GM21576 (cell line): ENCODE data around the gene TTC29.

ENCODE experiments used
- ATAC-seq: cut with Tn5 transposase; IDR thresholded peaks from one replicate; pipeline ENCODE4 v1.9.1; 2021; ENCODE audit warnings: mild to moderate bottlenecking, moderate library complexity; ENCODE audit not compliant: unreplicated experiment

TTC29 gene, protein sequence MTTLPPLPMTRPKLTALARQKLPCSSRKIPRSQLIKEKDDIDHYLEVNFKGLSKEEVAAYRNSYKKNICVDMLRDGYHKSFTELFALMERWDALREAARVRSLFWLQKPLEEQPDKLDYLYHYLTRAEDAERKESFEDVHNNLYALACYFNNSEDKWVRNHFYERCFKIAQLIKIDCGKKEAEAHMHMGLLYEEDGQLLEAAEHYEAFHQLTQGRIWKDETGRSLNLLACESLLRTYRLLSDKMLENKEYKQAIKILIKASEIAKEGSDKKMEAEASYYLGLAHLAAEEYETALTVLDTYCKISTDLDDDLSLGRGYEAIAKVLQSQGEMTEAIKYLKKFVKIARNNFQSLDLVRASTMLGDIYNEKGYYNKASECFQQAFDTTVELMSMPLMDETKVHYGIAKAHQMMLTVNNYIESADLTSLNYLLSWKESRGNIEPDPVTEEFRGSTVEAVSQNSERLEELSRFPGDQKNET

DNA sequence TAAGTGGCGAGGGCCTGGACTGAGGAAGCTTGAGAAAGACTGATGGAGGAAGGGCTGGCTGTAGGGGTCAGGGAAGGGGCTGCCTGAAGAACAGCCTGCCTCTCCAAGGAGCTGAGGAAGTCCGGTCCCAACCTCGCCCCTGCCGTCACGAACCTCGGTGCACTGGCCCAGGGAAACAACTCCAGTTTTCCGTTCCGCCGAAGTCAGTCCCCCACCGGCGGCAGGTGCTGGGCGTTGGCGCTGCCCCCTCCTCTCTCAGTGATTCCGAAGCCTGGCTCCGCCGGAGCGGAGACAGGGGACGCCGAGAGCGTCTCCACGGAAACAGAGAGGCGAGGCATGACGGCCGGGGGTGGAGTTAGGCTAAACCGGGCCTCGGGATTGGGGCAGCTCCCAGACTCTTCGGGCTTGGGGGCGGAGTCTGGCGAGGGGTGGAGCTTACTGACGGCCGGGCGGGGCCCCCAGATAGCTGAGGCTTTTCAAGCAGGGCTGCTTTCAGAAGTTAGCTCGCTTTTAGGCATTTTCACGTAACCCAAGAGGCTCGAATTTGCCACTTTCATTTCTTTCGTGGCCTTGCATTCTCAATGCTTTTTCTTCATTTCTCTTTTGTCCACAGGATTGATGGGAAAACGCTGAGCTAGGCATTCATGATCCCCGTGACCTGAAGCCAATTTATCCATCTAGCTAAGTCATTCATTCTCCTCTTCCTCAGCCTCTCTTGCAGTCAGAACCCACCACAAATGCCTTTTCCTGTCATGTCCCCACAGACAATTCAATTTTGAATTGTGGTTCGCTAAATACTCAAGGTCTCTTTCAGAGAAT is at the start of gene TTC29:
Gene TTC29 (minus strand): TSS at position 309 of the 819 bp plus-strand sequence. CDS start 5,969 bp downstream, outside the sequence.
- peak; percentile 100 for ATAC-seq

DNA sequence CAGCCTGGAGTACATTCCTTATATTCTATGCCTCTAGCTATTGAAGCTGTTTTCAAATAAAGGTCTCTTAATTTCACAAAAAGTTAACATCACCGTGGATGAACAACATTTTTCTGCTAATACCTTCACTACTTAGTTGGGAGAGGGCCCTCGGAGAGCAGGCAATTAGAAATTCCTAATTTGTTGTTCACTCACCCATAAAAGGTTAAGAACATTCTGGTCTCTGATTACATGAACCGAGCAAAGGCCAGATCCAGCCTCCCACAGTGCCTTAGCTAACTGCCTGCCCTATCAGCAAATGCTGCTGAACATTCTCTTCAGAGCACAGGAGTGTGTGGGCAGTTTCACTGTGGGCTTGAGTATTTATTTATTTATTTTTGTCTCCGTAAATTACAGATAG is 36.0 kb upstream of the TTC29 start:
- ATAC-seq = no peak

DNA sequence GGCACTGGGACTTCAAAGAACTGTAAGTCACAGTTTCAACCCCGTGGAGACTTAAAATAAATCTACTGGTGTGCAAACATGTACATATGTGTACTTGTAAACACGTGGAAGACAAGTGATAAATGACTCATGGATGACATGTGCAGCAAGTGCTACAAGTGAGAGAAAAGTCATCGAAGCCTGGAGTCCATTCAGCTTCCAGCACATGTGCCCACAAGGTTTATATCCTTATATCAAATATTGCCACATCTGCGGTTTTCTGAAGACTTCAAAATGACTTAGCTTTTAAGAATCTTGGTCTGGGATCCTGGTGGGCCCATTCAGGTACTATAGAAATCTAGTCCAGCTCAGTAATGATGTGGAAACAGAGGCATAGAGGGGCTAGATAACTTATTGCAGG is 33.0 kb upstream of the TTC29 start:
- no peak for ATAC-seq

DNA sequence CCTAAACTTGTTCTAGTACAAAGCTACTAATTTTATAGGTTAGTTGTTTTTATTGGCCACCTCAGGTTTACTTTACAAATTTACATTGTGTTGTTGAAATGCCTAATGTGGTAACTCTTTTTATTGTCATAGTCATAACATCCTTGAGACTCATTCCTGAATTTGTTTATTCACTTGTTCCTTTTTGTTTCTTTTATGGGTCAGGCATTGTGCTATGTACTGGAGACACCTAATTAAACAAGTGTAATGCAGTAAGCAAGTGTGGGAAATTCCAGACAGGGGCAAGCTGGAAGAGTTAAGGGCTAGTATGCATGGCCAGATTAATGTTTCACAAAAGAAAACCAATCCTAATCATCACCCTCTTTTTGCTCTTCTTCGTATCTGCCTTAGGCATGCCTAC is 30.5 kb upstream of the TTC29 start:
- ATAC-seq = no peak

- ATAC-seq = no peak
These were observed 29.9 kb upstream of the TTC29 start for GRCh38 chr4:146975527-146975926.

DNA sequence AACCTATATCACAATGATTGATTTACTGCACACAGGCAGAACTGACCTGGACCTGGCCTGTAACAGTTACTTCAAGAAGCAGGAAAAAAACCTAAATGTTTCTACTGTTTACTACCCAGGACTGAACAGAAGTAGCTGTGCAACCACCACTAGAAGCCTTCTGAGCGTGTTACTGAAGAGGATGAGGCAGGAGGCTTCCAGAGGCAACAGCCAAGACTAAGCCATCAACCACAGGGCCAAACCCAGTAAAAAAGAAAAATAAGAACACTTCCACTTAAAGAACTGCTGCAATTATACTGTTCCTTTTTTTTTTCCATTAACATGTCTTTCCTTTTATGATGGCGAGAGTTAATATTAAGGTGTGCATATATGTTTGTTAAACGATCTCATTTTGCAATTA is 29.4 kb upstream of the TTC29 start:
- no peak for ATAC-seq

DNA sequence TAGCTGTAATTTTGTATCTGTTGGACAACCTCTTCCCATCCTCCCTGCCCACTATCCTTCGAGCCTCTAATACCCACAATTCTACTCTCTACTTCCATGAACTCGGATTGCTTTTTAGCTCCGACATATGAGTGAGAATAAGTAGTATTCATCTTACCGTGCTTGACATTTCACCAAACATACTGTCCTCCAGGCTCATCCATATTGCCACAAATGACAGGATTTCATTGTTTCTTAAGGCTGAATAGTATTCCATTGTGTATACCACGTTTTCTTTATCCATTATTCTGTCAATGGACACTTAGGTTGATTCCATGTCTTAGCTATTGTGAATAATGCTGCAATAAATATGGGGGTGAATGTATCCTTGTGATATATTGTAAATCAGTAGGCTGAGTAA is 26.4 kb upstream of the TTC29 start:
- ATAC-seq = no peak

DNA sequence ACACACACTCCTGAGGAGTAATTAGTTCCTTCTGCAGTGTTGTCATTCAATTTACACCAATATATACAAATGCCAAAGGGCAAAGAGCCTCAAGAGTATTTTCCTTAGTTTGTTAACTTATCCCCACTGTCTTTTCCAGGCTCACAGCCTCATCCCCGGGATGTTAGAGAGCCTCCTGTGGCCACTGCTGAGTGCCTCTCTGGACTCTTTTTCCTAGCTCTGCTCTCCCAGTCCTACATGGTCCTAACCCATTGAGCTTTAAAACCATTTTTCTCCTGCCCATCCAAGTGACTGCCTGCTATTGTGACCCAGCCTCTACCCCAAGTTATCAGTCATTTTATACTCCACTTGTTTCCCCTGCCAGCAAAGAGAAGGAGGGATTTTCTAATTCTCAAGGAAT is 23.5 kb upstream of the TTC29 start:
- no peak for ATAC-seq

DNA sequence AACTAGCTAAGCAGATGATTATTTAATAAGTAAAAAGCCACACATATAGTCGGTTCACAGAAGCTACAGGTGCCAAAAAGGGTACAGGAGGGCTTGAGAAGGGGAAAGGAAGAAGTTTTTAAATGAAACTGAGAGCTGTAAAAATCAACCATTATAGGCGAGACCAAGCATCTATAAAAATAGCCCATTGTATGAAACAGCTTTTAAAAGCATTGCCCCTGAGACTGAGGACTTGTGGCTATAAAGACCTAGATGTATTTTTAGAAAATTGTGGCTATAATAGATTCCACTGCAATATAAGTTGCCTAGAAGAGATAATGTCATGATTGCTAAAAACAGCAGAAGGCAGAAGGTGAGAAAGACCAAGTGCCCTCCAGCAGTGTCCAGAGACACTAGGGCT is 15.0 kb upstream of the TTC29 start:
- no peak for ATAC-seq

DNA sequence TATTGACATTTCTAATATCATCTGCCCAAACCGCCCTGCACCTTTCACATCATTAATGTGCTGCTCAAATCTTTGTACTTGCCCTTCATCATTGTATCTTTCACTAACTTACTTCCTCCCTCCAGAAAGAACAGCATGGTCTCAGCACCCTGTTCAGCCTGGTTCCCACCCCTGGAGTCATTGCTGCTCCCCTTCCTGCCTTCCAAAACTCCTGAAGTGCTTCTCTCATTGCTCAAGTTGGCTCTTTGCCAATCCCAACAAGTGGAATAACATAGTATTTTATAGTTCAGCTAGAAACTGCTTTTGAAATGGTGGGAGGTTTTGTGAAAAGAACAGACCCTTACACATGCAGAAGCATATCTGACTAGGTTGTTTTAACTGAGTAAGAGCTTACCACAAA is 14.0 kb upstream of the TTC29 start:
- ATAC-seq = no peak

GRCh38 chr4:146957237-146957636 is 11.6 kb upstream of the TTC29 start:
- ATAC-seq = no peak

GRCh38 chr4:146952896-146953295 is 7.2 kb upstream of the TTC29 start:
- no peak for ATAC-seq

DNA sequence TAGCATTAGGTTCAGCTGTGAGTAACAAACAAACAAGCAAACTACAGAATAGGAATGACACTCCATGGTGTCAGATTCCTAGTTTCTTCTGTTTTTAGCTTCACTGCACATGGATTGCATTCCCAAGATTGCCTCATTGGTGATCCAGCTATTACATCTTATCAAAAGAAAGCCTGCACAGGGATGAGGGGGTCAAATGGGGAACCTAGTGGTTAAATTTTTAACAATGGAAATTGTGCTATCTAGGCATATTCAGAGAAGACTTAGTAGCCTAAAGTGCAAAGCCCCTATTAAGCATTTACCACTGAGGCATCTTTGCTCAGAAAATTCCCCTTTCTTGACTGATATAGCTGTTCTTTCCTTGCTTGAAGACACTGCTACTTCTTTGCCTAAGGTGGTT is 3.9 kb upstream of the TTC29 start:
- ATAC-seq = no peak

DNA sequence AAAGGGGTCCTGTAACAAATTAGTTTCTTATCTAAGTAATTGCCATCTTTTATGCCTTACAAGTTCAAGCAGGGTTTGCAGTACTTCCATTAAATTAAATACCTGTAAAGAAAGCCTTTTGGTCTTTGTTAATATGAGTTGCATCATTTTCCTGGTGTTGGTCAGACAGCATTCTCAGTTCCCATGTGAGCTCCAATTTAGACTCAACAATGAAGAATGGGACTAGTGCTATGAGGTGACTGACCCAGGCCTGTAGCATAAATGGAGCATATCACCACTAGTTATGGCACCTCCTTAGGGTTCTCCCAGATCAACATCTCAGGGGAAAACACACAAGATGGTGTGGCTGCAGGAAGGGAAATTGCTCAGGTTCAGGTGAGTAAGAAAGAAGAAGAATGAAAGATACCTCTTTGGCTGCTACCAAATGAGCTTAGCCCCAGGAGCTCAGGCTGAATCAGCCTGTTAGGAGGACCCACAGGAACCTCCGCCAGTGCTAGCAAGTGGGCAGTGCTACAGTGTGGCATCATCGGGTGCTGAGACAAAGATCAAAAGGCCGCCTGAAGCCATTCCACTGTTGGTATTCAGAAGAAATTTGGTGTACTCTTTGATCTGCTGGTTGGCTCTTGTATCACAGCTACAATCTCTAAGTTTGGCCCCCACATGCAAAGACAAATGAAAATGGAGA is 1.8 kb downstream of the TTC29 start:
- ATAC-seq = no peak

- ATAC-seq = no peak
These were observed 13.5 kb downstream of the TTC29 start for GRCh38 chr4:146932116-146932515.

DNA sequence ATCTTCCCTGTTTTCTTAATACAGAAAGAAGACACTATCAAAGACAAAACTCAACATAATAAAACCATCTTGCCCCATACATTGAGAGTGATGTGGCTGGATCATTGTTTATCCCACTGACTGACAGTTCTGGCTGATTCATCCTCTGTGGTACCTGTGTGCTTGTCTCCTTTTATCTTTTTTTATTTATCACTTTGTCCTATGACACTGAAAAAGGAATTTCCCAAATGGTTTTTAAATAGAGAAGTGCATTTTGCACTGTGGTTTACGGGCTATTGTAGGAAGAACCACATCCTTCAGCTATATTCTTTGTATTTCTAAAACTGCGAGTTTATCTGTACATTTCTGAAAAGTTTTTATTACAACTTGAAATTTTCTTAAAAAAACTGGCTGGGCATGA is 15.0 kb downstream of the TTC29 start:
- ATAC-seq = no peak

GRCh38 chr4:146927695-146928094 is 18.0 kb downstream of the TTC29 start:
- no peak for ATAC-seq

DNA sequence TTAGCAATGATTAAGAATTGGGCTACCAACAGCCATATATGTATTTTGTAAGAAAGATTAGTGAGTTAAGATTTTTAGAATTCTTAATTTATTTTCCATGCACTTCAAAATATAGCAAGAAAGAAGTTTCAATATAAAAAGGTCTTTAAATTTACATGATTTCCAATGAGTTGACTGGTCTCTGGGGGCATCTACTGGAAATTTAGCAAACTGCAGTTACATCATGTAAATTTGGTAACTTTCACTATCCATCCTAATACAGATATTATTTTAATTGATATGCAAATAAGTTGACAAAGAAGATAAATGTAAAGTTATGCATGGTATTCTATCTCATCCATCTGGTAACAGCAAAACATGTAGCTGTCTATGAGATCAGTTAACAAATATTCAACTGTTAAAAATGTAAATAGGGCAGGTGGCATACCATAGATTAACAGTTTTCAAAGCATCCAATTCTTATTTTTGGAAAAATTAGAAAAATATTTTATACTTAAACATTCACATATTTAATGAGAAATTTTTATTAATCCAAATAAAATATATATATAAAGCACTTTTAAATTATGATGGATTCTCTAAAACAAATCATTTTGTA is 29.1 kb downstream of the TTC29 start:
- no peak for ATAC-seq

DNA sequence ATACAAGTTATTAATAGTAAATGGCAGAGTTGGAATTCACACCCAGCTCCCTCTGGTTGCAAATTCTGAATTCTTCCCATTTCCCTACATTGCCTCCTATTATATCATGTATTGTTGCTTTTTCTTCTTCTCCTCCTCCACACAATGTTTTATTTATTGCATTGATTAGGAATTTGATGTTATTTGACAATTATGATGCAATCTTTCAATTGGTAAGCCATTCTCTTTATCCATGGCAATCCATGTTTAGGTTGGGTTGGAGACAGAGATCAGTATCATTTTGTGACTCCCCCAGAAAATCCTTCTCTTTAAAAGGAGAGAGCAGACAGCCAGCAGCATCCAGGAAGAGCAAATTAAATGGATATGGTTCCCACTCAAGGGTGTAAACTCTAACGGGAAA is 30.5 kb downstream of the TTC29 start:
- ATAC-seq = no peak

GRCh38 chr4:146900295-146900694 is 45.4 kb downstream of the TTC29 start:
- ATAC-seq = no peak

- ATAC-seq = no peak
These were observed 55.4 kb downstream of the TTC29 start for GRCh38 chr4:146890301-146890700.
